A549 (cell line): Measurements from ENCODE around the gene FLII. TPM values are rescaled to one million over a fixed set of nuclear protein-coding genes. Genes with fewer than 3 reads are reported as not detected.

Experiments used
- ATAC-seq, 2 experiments: fragments of 200-7000 bp in 1 of 2; fragments of >200 bp in 1 of 2; cut with Nextera tagmentation in 1 of 2; cut with Tn5 transposase in 1 of 2; 3 replicates each; pipeline versions ENCODE4 v1.8.0 to v1.9.1; 2018 to 2020; ENCODE audit warnings: mild to moderate bottlenecking in 1 of 2, moderate library complexity in 1 of 2
- CTCF ChIA-PET: fragments of 300-600 bp; sonication (Branson Sonifier 250); formaldehyde crosslinking; extraction: SDS; loops from one replicate; lab custom pipeline; 2021; ENCODE audit warnings: antibody characterized with exemption, inconsistent platforms; lab: Yijun Ruan, JAX
- POLR2A ChIA-PET: fragments of 350-600 bp; formaldehyde crosslinking; extraction: SDS; loops from one replicate; lab custom pipeline; 2021; ENCODE audit warnings: antibody characterized with exemption, inconsistent platforms; lab: Yijun Ruan, JAX
- DNase-seq, 2 experiments: peaks; one replicate each; pipeline versions ENCODE4 v3.0.0 to v3.0.0-alpha.2; 2011 to 2016; ENCODE audit warnings: low read depth in 1 of 2, low spot score in 1 of 2
- FAIRE-seq: peaks from 2 replicates; lab custom pipeline; 2011; peaks lifted over from hg19 to GRCh38; lab: Jason Lieb, UNC
- H3K27ac ChIP-seq, 2 experiments: fragments of >200 bp; sonication (Bioruptor Twin); formaldehyde crosslinking; 3 replicates each; pipeline ENCODE4 v1.5.1; 2016 to 2017
- H3K4me1 ChIP-seq: fragments of >200 bp; sonication (Bioruptor Twin); formaldehyde crosslinking; 3 replicates; pipeline ENCODE4 v1.6.1; 2016
- H3K4me2 ChIP-seq: fragments of >200 bp; sonication (Bioruptor Twin); formaldehyde crosslinking; 3 replicates; pipeline ENCODE4 v1.6.1; 2016
- H3K4me3 ChIP-seq: fragments of >200 bp; sonication (Bioruptor Twin); formaldehyde crosslinking; 3 replicates; pipeline ENCODE4 v1.5.1; 2016
- H3K9me3 ChIP-seq: fragments of >200 bp; sonication (Bioruptor Twin); formaldehyde crosslinking; 3 replicates; pipeline ENCODE4 v1.6.1; 2016
- BHLHE40 ChIP-seq: IDR thresholded peaks from 2 replicates; pipeline ENCODE4 v1.6.1; 2012; ENCODE audit warnings: low read depth, low read length, inconsistent platforms
- CBX2 ChIP-seq: fragments of 200-600 bp; sonication (generic); IDR thresholded peaks from 2 replicates; pipeline ENCODE4 v1.6.1; 2016; ENCODE audit warnings: low read depth, mild to moderate bottlenecking, borderline replicate concordance
- CBX8 ChIP-seq: fragments of 200-600 bp; sonication (generic); IDR thresholded peaks from 2 replicates; pipeline ENCODE4 v1.6.1; 2016
- CEBPB ChIP-seq, 2 experiments: fragments of >200 bp in 1 of 2; sonication (Bioruptor Twin) in 1 of 2; formaldehyde crosslinking in 1 of 2; IDR thresholded peaks; 2 replicates each; pipeline ENCODE4 v1.6.1; 2012 to 2016
- CHD4 ChIP-seq: fragments of 200-600 bp; sonication (generic); IDR thresholded peaks from 2 replicates; pipeline ENCODE4 v1.6.1; 2016; ENCODE audit warnings: antibody characterized with exemption, mild to moderate bottlenecking, borderline replicate concordance
- EHF ChIP-seq: fragments of 250-450 bp; sonication (Bioruptor Pico); IDR thresholded peaks from 2 replicates; pipeline ENCODE4 v1.5.0; 2020; ENCODE audit warnings: mild to moderate bottlenecking
- EP300 ChIP-seq, 2 experiments: fragments of >200 bp; sonication (Bioruptor Twin); formaldehyde crosslinking; IDR thresholded peaks; 2 replicates in 1 of 2; 3 replicates in 1 of 2; pipeline ENCODE4 v1.6.1; 2016 to 2017
- ESRRA ChIP-seq: fragments of 150-350 bp; IDR thresholded peaks from 2 replicates; pipeline ENCODE4 v1.6.1; 2014; ENCODE audit warnings: mild to moderate bottlenecking, low read length, borderline replicate concordance
- FOSL2 ChIP-seq, 2 experiments: fragments of 450-650 bp in 1 of 2; fragments of >200 bp in 1 of 2; sonication (Bioruptor Twin) in 1 of 2; formaldehyde crosslinking; IDR thresholded peaks; 2 replicates each; pipeline versions ENCODE4 v1.5.0 to v1.6.1; 2016 to 2020; ENCODE audit warnings: mild to moderate bottlenecking in 1 of 2, moderate library complexity in 1 of 2
- FOXS1 ChIP-seq: fragments of 250-450 bp; sonication (Bioruptor Pico); IDR thresholded peaks from 2 replicates; pipeline ENCODE4 v1.5.0; 2020; ENCODE audit warnings: mild to moderate bottlenecking, moderate library complexity
- HEYL ChIP-seq: fragments of 250-450 bp; sonication (Bioruptor Pico); IDR thresholded peaks from 2 replicates; pipeline ENCODE4 v1.8.0; 2021; ENCODE audit warnings: mild to moderate bottlenecking, moderate library complexity
- HOXB13 ChIP-seq: fragments of 250-450 bp; sonication (Bioruptor Pico); IDR thresholded peaks from 2 replicates; pipeline ENCODE4 v1.5.0; 2020; ENCODE audit warnings: low read depth, mild to moderate bottlenecking, moderate library complexity
- KDM5A ChIP-seq: fragments of 200-600 bp; sonication (generic); IDR thresholded peaks from 2 replicates; pipeline ENCODE4 v1.6.1; 2016; ENCODE audit warnings: antibody characterized with exemption, mild to moderate bottlenecking
- MAFK ChIP-seq: fragments of 450-650 bp; IDR thresholded peaks from 2 replicates; pipeline ENCODE4 v1.6.1; 2014; ENCODE audit not compliant: partially characterized antibody
- MAZ ChIP-seq: fragments of 150-350 bp; IDR thresholded peaks from 2 replicates; pipeline ENCODE4 v1.6.1; 2014; ENCODE audit warnings: antibody characterized with exemption, low read depth, low read length, borderline replicate concordance
- NPAS2 ChIP-seq: fragments of 250-450 bp; sonication (Bioruptor Pico); IDR thresholded peaks from 2 replicates; pipeline ENCODE4 v1.8.0; 2022; ENCODE audit warnings: mild to moderate bottlenecking, moderate library complexity, borderline replicate concordance
- NR3C1 ChIP-seq: fragments of >200 bp; sonication (Bioruptor Twin); formaldehyde crosslinking; IDR thresholded peaks from 3 replicates; pipeline ENCODE4 v1.6.1; 2017
- PHF8 ChIP-seq: fragments of 200-600 bp; sonication (generic); IDR thresholded peaks from 2 replicates; pipeline ENCODE4 v1.6.1; 2016; ENCODE audit warnings: low read depth, mild to moderate bottlenecking, antibody characterized with exemption, moderate library complexity, borderline replicate concordance
- POLR2AphosphoS2 ChIP-seq: conservative IDR thresholded peaks from 2 replicates; pipeline ENCODE4 v1.6.1; 2012; ENCODE audit warnings: low read length, improper control_type of control experiment, inconsistent platforms
- SREBF2 ChIP-seq: fragments of 450-650 bp; IDR thresholded peaks from 2 replicates; pipeline ENCODE4 v1.6.1; 2014; ENCODE audit warnings: mild to moderate bottlenecking, moderate library complexity
- TP53 ChIP-seq: fragments of 250-450 bp; sonication (Bioruptor Pico); IDR thresholded peaks from 2 replicates; pipeline ENCODE4 v1.5.0; 2021; ENCODE audit warnings: mild to moderate bottlenecking, moderate library complexity
- ZC3H11A ChIP-seq: fragments of 450-650 bp; IDR thresholded peaks from 2 replicates; pipeline ENCODE4 v1.6.1; 2014; ENCODE audit warnings: antibody characterized with exemption, mild to moderate bottlenecking
- ZSCAN20 ChIP-seq: fragments of 250-450 bp; sonication (Bioruptor Pico); IDR thresholded peaks from 2 replicates; pipeline ENCODE4 v1.8.0; 2022; ENCODE audit warnings: mild to moderate bottlenecking, moderate library complexity
- WGBS: methylation state at CpG from one replicate; pipeline ENCODE4 v1.1.6; 2017; ENCODE audit errors: missing lambda C conversion rate; 5-methylcytosine and 5-hydroxymethylcytosine counted together
- polyA plus RNA-seq, 4 experiments: library from polyadenylated mRNA; depleted of rRNA in 3 of 4; stranded (reverse); fragments of >200 nt; fragmentation: RNase III in 1 of 4; extraction: RNeasy Plus Mini Kit Qiagen cat#74134 plus additional on column Dnase treatment in 1 of 4; gene quantifications; 2 replicates in 3 of 4; 3 replicates in 1 of 4; pipeline ENCODE4 v1.2.3, GENCODE V29; 2011 to 2017
- TF ChIP-seq, protein P1 (sequence below): fragments of 250-450 bp; sonication (Bioruptor Pico); IDR thresholded peaks from 2 replicates; pipeline ENCODE4 v1.5.0; 2021; ENCODE audit warnings: mild to moderate bottlenecking, moderate library complexity, borderline replicate concordance
- TF ChIP-seq, protein P2 (sequence below): fragments of 150-350 bp; IDR thresholded peaks from 2 replicates; pipeline ENCODE4 v1.6.1; 2014; ENCODE audit warnings: low read depth, mild to moderate bottlenecking, low read length

The FLII gene
- polyA plus RNA-seq, 2 of the 4 experiments (the other 2 are of a cell fraction), result 253 to 280 TPM

DNA sequence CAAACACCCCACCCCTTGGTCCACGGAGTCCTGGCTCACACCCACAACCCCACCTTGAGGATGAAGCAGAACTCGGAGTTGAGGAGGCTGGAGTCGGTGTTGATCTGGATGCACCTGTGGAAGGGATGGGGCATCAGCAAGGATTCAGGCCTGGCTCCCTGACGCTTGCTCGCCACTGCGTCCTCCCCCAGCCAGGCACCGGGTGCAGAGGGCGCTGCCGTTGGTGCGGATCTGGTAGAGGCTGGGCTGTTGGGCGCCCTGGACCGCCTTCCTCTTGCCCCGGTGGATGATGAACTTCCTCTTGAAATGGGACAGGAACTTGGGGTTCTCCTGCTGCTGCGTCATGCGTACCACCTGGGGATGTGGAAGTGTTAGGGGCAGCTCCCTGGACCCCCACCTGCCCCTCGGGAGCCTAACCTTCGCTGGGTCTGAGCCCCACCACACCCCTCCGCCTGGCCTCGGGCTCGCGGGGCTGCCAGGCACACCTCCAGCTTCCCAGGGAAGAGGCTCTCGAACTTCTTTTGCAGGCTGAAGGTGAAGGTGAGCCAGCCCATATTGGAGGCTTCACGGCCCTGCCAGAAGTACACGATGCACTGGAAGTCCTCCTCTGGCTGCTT, 12.3 kb downstream of the FLII start:
- TF ChIP-seq CBX8, result no peak
- no peak for TF ChIP-seq FOXS1 (CRISPR knock-in tag)
- TF ChIP-seq CBX2, result no peak
- TF ChIP-seq EHF (CRISPR knock-in tag), result no peak
- TF ChIP-seq EP300 (IDR thresholded peaks at IDR 0.05), result no peak
- TF ChIP-seq POLR2AphosphoS2, result no peak
- TF ChIP-seq HOXB13, result no peak
- TF ChIP-seq, protein P1, sequence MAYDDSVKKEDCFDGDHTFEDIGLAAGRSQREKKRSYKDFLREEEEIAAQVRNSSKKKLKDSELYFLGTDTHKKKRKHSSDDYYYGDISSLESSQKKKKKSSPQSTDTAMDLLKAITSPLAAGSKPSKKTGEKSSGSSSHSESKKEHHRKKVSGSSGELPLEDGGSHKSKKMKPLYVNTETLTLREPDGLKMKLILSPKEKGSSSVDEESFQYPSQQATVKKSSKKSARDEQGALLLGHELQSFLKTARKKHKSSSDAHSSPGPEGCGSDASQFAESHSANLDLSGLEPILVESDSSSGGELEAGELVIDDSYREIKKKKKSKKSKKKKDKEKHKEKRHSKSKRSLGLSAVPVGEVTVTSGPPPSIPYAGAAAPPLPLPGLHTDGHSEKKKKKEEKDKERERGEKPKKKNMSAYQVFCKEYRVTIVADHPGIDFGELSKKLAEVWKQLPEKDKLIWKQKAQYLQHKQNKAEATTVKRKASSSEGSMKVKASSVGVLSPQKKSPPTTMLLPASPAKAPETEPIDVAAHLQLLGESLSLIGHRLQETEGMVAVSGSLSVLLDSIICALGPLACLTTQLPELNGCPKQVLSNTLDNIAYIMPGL (CRISPR knock-in tag), result no peak
- TF ChIP-seq NR3C1, result no peak
- H3K9me3 ChIP-seq, result no peaks in the 10 kb centered on the region
- WGBS, result 95% methylated on average over 23 of the region's 24 CpGs
- no peak for FAIRE-seq
- ATAC-seq, result no peak
- POLR2A ChIA-PET, result no interaction called here
- CTCF ChIA-PET, result interaction anchor here (3.0 to 6.8 kb wide), 2 partner anchors 12 to 25 kb away, joined by 10 to 103 read pairs; no protein-coding TSS in a partner anchor
- peaks cover 10% of the 10 kb centered on the region; the same call in 2 of the 3 replicates for H3K4me1 ChIP-seq
- no peak overlapping the region for H3K4me3 ChIP-seq
- H3K27ac ChIP-seq, result no peak overlapping the region
- H3K4me2 ChIP-seq, result no peak overlapping the region
- DNase-seq, result no peak

DNA sequence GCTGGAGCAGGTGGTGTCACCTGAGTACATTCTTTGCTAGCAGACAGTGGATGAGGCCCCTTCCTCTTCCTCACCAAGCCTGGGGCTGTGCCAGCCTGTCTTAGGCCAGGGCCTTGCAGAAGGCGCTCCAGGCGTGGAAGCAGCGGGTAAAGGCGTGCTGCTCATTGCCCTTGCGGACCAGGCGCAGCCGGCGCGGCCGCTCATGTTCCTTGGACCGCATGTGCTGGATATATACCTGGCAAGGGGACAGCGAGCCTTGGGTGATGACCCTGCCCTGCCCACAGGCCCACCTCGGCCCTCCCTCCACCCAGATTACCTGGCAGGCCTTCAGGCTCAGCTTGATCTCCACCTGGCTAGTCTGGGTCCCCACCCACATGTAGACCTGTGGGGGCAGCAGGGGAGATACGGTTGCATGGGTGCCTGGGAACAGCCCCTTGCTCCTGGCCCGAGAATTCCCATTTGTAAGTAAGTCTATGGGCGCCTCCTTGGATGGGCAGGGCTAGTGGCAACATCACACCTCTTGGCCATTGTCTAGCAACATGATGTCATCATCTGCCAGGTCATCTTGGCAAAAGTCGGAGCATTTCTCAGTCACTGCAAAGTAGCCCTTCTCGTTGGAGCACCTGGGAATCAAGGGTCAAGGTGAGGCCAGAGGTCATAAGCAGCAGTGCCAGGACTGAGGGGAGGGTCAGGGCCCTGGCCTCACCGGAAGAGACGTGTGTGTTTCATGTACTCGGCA, 13.3 kb downstream of the FLII start:
- no peak for DNase-seq
- no peak for TF ChIP-seq HEYL
- TF ChIP-seq NPAS2 (CRISPR knock-in tag), result no peak
- no peak for TF ChIP-seq FOXS1 (CRISPR knock-in tag)
- H3K9me3 ChIP-seq, result no peaks in the 10 kb centered on the region
- H3K27ac ChIP-seq, result no peak overlapping the region
- CTCF ChIA-PET, result no interaction called here
- H3K4me2 ChIP-seq, result no peak overlapping the region
- H3K4me3 ChIP-seq, result no peak overlapping the region
- POLR2A ChIA-PET, result no interaction called here
- peaks cover 10% of the 10 kb centered on the region; the same call in 2 of the 3 replicates for H3K4me1 ChIP-seq
- ATAC-seq, result no peak
- FAIRE-seq, result no peak
- WGBS, result 92% methylated on average over 21 of the region's 21 CpGs

DNA sequence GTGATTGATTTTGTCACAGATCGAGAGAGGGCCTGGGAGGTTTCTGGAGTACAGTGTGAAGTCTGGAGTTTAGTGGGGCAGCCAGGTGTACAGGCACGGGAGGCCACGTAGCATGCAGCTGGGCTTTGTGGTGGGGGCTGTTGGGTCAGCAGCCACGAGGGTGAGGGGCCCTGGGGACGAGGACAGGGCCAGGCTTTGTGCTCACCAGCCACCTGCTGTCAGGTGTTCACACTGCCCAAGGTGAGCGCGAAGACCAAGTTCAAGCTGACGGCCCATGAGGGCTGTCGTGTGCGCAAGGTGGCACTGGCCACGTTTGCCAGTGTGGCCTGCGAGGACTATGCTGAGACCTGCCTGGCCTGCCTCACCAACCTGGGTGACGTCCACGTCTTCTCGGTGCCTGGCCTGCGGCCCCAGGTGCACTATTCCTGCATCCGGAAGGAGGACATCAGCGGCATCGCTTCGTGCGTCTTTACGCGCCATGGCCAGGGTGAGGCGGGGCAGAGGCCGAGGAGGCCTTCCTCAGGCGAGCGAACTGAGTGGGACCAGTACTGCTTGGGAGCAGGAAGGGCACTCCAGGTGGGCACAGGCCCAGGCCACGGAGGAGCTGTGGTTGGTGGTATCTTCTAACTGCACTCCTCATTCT, 17.2 kb downstream of the FLII start:
- TF ChIP-seq, protein P1 (CRISPR knock-in tag), result no peak
- TF ChIP-seq SREBF2 (no peak), CEBPB (IDR thresholded peaks at IDR 0.05) (no peak), EHF (CRISPR knock-in tag) (no peak), MAFK (no peak), ZC3H11A (no peak), POLR2AphosphoS2 (no peak), KDM5A (no peak), MAZ (no peak), CHD4 (no peak), NPAS2 (CRISPR knock-in tag) (no peak), ESRRA (no peak), TP53 (CRISPR knock-in tag) (no peak), FOSL2 (IDR thresholded peaks at IDR 0.05) (no peak), FOSL2 (CRISPR knock-in tag; IDR thresholded peaks at IDR 0.05) (no peak), PHF8 (no peak), ZSCAN20 (no peak), BHLHE40 (no peak)
- TF ChIP-seq, protein P2, sequence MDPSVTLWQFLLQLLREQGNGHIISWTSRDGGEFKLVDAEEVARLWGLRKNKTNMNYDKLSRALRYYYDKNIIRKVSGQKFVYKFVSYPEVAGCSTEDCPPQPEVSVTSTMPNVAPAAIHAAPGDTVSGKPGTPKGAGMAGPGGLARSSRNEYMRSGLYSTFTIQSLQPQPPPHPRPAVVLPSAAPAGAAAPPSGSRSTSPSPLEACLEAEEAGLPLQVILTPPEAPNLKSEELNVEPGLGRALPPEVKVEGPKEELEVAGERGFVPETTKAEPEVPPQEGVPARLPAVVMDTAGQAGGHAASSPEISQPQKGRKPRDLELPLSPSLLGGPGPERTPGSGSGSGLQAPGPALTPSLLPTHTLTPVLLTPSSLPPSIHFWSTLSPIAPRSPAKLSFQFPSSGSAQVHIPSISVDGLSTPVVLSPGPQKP, result no peak
- TF ChIP-seq, all 56 proteins: peak for 0
- no peak for DNase-seq
- Histone ChIP-seq H3K4me1 (no peaks in the 10 kb centered on the region), H3K4me2 (no peak overlapping the region), H3K4me3 (no peak overlapping the region), H3K27ac (no peak overlapping the region), H3K9me3 (no peaks in the 10 kb centered on the region)
- CTCF ChIA-PET, result no interaction called here
- no peak for FAIRE-seq
- ATAC-seq, result peak; percentile 17 to 18; a peak in 3 of 6 replicates
- WGBS, result 91% methylated on average over 26 of the region's 28 CpGs
- POLR2A ChIA-PET, result no interaction called here
